Ishikawa (cell line): Measurements from ENCODE around the gene TSPAN18.

Source experiments
- CEBPB ChIP-seq: IDR thresholded peaks from 2 replicates; pipeline ENCODE4 v1.6.1; 2012
- CREB1 ChIP-seq: IDR thresholded peaks from 2 replicates; pipeline ENCODE4 v1.6.1; 2012; ENCODE audit warnings: low read depth
- EGR1 ChIP-seq: IDR thresholded peaks from 2 replicates; pipeline ENCODE4 v1.6.1; 2012
- EP300 ChIP-seq: IDR thresholded peaks from 2 replicates; pipeline ENCODE4 v1.6.1; 2012; ENCODE audit warnings: borderline replicate concordance
- FOXM1 ChIP-seq: IDR thresholded peaks from 2 replicates; pipeline ENCODE4 v1.6.1; 2012; ENCODE audit warnings: low read depth, borderline replicate concordance
- NFIC ChIP-seq: IDR thresholded peaks from 2 replicates; pipeline ENCODE4 v1.6.1; 2012
- RAD21 ChIP-seq: IDR thresholded peaks from 2 replicates; pipeline ENCODE4 v1.6.1; 2012; ENCODE audit warnings: low read depth
- TAF1 ChIP-seq: IDR thresholded peaks from 2 replicates; pipeline ENCODE4 v1.6.1; 2012; ENCODE audit warnings: low read depth, mild to moderate bottlenecking
- TCF12 ChIP-seq: IDR thresholded peaks from 2 replicates; pipeline ENCODE4 v1.6.1; 2012; ENCODE audit warnings: low read depth
- TEAD4 ChIP-seq: IDR thresholded peaks from 2 replicates; pipeline ENCODE4 v1.6.1; 2012
- USF1 ChIP-seq: IDR thresholded peaks from 2 replicates; pipeline ENCODE4 v1.6.1; 2012
- YY1 ChIP-seq: IDR thresholded peaks from 2 replicates; pipeline ENCODE4 v1.6.1; 2012; ENCODE audit warnings: low read depth
- ZBTB7A ChIP-seq: IDR thresholded peaks from 2 replicates; pipeline ENCODE4 v1.6.1; 2012; ENCODE audit warnings: low read depth
- TF ChIP-seq, protein P1 (sequence below): IDR thresholded peaks from 2 replicates; pipeline ENCODE4 v1.6.1; 2012; ENCODE audit warnings: low read depth, mild to moderate bottlenecking
- TF ChIP-seq, protein P2 (sequence below): IDR thresholded peaks from 2 replicates; pipeline ENCODE4 v1.6.1; 2012

The TSPAN18 gene

GRCh38 chr11:44729713-44730112 is 3.0 kb downstream of the TSPAN18 start:
- TF ChIP-seq CREB1 (no peak), USF1 (no peak), ZBTB7A (no peak), RAD21 (no peak), TAF1 (no peak), EGR1 (no peak), EP300 (no peak), CEBPB (no peak), FOXM1 (no peak), TCF12 (no peak), TEAD4 (no peak), YY1 (no peak), NFIC (no peak)
- TF ChIP-seq, protein P1, sequence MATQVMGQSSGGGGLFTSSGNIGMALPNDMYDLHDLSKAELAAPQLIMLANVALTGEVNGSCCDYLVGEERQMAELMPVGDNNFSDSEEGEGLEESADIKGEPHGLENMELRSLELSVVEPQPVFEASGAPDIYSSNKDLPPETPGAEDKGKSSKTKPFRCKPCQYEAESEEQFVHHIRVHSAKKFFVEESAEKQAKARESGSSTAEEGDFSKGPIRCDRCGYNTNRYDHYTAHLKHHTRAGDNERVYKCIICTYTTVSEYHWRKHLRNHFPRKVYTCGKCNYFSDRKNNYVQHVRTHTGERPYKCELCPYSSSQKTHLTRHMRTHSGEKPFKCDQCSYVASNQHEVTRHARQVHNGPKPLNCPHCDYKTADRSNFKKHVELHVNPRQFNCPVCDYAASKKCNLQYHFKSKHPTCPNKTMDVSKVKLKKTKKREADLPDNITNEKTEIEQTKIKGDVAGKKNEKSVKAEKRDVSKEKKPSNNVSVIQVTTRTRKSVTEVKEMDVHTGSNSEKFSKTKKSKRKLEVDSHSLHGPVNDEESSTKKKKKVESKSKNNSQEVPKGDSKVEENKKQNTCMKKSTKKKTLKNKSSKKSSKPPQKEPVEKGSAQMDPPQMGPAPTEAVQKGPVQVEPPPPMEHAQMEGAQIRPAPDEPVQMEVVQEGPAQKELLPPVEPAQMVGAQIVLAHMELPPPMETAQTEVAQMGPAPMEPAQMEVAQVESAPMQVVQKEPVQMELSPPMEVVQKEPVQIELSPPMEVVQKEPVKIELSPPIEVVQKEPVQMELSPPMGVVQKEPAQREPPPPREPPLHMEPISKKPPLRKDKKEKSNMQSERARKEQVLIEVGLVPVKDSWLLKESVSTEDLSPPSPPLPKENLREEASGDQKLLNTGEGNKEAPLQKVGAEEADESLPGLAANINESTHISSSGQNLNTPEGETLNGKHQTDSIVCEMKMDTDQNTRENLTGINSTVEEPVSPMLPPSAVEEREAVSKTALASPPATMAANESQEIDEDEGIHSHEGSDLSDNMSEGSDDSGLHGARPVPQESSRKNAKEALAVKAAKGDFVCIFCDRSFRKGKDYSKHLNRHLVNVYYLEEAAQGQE = no peak
- TF ChIP-seq, protein P2, sequence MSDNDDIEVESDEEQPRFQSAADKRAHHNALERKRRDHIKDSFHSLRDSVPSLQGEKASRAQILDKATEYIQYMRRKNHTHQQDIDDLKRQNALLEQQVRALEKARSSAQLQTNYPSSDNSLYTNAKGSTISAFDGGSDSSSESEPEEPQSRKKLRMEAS = no peak

DNA sequence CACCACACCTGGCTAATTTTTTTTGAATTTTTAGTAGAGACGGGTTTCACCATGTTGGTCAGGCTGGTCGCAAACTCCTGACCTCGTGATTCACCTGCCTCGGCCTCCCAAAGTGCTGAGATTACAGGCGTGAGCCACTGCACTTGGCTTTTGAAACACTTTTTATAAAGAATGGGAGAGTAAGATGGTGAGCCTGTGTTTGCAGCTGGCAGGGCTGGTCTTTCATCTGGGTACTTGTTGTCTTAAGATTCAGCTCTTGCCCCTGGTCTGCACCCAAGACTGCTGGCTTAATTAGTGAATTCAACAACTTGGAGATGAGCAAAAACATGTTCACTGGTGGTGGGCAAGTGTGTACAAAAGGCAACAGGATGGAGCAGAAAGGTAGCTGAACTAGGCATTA is 4.0 kb downstream of the TSPAN18 start:
- TF ChIP-seq USF1 (no peak), CREB1 (no peak), TEAD4 (no peak), CEBPB (no peak), ZBTB7A (no peak), FOXM1 (no peak), RAD21 (no peak)
- TF ChIP-seq, protein P1 = no peak

DNA sequence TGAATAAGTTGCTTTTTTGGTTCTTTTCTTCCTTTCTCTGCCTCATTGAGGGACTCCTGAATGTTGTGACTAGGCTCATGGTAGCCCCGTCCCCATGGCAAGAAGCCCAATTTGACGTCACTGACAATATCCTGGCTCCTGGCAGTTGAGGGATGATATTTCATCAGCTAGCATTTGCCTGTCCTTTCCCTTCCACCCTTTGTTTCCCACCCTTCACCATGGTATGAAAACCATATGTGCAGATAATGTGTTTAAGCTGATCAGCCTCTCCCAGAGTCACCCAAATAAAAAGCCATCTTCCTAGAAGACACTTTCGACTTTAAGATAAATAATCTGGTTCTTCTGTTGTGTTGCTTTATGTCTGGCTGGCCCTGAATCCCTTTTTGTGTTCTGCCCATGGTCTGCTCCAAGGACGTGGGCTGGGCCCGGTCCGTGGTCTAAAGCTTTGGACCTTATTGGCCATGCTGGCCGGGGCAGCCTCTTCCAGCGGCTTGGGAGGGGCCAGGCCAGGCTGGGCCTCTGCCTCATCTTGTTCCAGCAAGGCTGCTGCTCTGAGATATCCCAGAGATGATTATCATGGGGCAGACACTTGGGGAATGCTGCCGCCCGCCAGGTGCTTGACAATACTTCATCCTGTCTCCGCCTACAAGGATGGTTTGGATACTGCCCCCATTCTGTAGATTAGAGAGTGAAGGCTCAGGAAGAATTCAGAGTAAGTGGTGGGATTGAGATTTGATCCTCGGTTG is 5.1 kb downstream of the TSPAN18 start:
- TF ChIP-seq TEAD4 = no peak
- no peak for TF ChIP-seq RAD21
- TF ChIP-seq EP300 = no peak
- TF ChIP-seq TAF1 = no peak
- no peak for TF ChIP-seq FOXM1
- TF ChIP-seq YY1 = no peak
- TF ChIP-seq, protein P2 = no peak
- TF ChIP-seq NFIC = no peak
- TF ChIP-seq ZBTB7A = no peak
- no peak for TF ChIP-seq EGR1
- TF ChIP-seq USF1 = no peak

DNA sequence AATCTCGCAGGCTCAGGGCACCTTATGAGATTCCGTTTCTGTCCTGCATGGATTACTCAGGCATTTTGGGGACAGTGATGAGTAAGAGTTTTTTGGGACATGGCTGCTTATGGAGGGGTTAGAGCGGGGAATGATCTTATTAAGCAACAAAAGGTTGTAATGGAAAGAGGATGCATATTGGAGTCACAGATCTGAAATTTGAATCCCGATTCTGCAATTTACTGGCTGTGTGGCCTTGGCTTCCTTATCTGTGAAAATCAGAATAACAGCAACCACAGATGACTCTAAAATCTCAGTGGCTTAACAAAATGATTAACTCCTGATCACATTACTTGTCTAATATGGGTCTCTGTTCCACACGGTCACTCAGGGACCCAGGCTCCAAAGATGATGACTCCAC is 5.8 kb downstream of the TSPAN18 start:
- TF ChIP-seq CEBPB = no peak
- TF ChIP-seq, protein P2 = no peak
- TF ChIP-seq ZBTB7A = no peak
- TF ChIP-seq YY1 = no peak
- TF ChIP-seq FOXM1 = no peak

DNA sequence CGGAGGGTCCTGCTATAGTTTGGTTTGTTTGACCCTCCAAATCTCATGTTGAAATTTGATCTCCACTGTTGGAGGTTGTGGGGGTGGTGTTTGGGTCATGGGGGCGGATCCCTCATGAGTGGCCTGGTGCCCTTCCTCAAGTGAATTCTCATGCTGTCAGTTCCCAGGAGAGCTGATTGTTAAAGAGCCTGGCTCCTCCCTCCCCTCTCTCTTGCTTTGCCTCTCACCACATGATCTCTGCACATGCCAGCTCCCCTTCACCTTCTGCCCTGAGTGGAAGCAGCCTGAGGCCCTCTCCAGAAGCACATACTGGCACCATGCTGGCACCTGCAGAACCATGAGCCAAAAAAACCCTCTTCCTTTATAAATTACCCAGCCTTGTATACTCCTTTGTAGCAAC is 7.1 kb downstream of the TSPAN18 start:
- TF ChIP-seq USF1 (peak; percentile 61; the same call in 1 of the 2 replicates), CREB1 (no peak), TAF1 (no peak)
